Endothelial cell (in vitro differentiated cells): Measurements from ENCODE around the gene TMOD1. TPM values are rescaled to one million over a fixed set of nuclear protein-coding genes. Genes with fewer than 3 reads are reported as not detected.

Experiments used
- DNase-seq: peaks from one replicate; pipeline ENCODE4 v3.0.0; 2021; ENCODE audit warnings: low spot score
- H3K27ac Mint-ChIP-seq: one replicate; pipeline ENCODE4 v1.8.0; 2021; ENCODE audit warnings: mixed read lengths, inconsistent platforms; ENCODE audit not compliant: unreplicated experiment
- H3K27me3 Mint-ChIP-seq: one replicate; pipeline ENCODE4 v1.8.0; 2021; ENCODE audit warnings: mild to moderate bottlenecking, moderate library complexity, mixed read lengths, inconsistent platforms; ENCODE audit not compliant: unreplicated experiment
- H3K36me3 Mint-ChIP-seq: one replicate; pipeline ENCODE4 v1.8.0; 2021; ENCODE audit warnings: mild to moderate bottlenecking, low read depth, mixed read lengths, inconsistent platforms; ENCODE audit not compliant: unreplicated experiment
- H3K4me1 Mint-ChIP-seq: one replicate; pipeline ENCODE4 v1.8.0; 2021; ENCODE audit warnings: mild to moderate bottlenecking, mixed read lengths, inconsistent platforms; ENCODE audit not compliant: unreplicated experiment
- H3K4me3 Mint-ChIP-seq: one replicate; pipeline ENCODE4 v1.8.0; 2021; ENCODE audit warnings: mild to moderate bottlenecking, mixed read lengths, inconsistent platforms; ENCODE audit not compliant: unreplicated experiment
- H3K9me3 Mint-ChIP-seq: one replicate; pipeline ENCODE4 v1.8.0; 2021; ENCODE audit warnings: mixed read lengths, inconsistent platforms; ENCODE audit not compliant: unreplicated experiment
- total RNA-seq: library from RNA; stranded (reverse); fragmentation: NEBNext Ultra II Directional; extraction: Animal tissue kit (Norgen Biotek cat#: 25700); gene quantifications from one replicate; pipeline ENCODE4 v1.2.1, GENCODE V29; 2021; ENCODE audit not compliant: unreplicated experiment
- TF ChIP-seq, protein P1 (sequence below): fragments of 200-600 bp; sonication (generic); IDR thresholded peaks from one replicate; pipeline ENCODE4 v1.5.0; 2021; ENCODE audit warnings: antibody characterized with exemption; ENCODE audit not compliant: unreplicated experiment

TMOD1 gene
- total RNA-seq, 1 donor from 2014 or later = 0.41 TPM

DNA sequence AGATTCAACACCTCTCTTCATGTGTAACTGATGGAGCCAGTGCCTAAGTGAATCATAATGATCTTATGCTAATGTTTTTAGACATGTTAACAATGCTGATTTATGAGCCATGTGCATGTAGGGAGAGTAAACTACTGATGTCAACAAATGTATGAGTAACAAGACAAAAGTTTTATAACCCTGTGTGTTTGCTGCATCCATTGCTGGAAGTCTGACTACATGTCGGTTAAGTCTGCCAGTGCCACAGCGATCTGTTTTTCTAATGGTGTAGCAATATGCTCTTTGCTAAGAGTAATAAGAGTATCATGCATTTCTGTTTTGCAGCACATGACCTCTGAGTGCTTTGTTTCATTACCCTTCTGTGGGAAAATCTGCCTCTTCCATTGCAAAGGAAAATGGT, 26.4 kb upstream of the TMOD1 start:
- Mint-ChIP-seq H3K36me3 (no peaks in the 10 kb centered on the region), H3K4me1 (peaks cover 9% of the 10 kb centered on the region), H3K4me3 (no peak overlapping the region), H3K9me3 (no peaks in the 10 kb centered on the region), H3K27ac (no peak overlapping the region), H3K27me3 (no peaks in the 10 kb centered on the region)
- TF ChIP-seq, protein P1, sequence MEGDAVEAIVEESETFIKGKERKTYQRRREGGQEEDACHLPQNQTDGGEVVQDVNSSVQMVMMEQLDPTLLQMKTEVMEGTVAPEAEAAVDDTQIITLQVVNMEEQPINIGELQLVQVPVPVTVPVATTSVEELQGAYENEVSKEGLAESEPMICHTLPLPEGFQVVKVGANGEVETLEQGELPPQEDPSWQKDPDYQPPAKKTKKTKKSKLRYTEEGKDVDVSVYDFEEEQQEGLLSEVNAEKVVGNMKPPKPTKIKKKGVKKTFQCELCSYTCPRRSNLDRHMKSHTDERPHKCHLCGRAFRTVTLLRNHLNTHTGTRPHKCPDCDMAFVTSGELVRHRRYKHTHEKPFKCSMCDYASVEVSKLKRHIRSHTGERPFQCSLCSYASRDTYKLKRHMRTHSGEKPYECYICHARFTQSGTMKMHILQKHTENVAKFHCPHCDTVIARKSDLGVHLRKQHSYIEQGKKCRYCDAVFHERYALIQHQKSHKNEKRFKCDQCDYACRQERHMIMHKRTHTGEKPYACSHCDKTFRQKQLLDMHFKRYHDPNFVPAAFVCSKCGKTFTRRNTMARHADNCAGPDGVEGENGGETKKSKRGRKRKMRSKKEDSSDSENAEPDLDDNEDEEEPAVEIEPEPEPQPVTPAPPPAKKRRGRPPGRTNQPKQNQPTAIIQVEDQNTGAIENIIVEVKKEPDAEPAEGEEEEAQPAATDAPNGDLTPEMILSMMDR = no peak
- no peak for DNase-seq

DNA sequence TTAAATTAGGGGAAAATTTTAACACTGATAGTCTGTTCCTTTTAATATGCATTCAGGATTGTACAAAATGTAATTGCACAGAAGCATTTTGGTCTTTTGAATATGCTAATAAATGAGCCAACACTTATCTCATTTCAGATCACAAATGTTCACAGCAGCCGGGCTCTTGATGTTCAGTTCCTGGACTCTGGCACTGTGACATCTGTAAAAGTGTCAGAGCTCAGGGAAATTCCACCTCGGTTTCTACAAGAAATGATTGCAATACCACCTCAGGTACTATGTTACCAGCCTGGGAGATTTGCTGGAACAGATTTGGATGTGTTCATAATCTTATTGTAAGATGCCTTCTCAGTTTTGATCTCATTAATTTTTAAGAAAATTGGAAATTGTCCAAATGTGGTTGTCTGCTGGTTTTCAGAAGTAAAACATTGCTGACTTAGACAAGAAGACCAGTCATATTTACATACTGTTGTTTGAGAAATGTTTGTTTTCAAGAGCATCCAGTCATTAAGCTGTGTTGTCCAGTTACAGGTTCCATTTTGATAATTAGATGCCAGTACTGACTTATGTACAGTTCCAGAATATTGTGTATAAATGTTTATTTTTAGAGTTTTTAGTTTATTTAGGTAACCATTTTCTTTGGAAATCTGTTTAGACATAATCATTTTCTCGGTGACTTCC, 23.0 kb upstream of the TMOD1 start:
- no peak overlapping the region for H3K27ac Mint-ChIP-seq
- TF ChIP-seq, protein P1 = no peak
- no peaks in the 10 kb centered on the region for H3K27me3 Mint-ChIP-seq
- H3K36me3 Mint-ChIP-seq = no peaks in the 10 kb centered on the region
- peaks cover 20% of the 10 kb centered on the region for H3K4me1 Mint-ChIP-seq
- no peak overlapping the region for H3K4me3 Mint-ChIP-seq
- H3K9me3 Mint-ChIP-seq = no peaks in the 10 kb centered on the region
- DNase-seq = no peak

- no peak for DNase-seq
- Mint-ChIP-seq H3K36me3 (no peaks in the 10 kb centered on the region), H3K27ac (no peak overlapping the region)
Measured at GRCh38 chr9:97479496-97480159, 21.8 kb upstream of the TMOD1 start.

GRCh38 chr9:97480174-97480573, 21.3 kb upstream of the TMOD1 start:
- Mint-ChIP-seq H3K27ac (peak overlapping the region; percentile 36), H3K4me1 (peaks cover 20% of the 10 kb centered on the region), H3K27me3 (no peaks in the 10 kb centered on the region), H3K9me3 (no peaks in the 10 kb centered on the region), H3K36me3 (no peaks in the 10 kb centered on the region), H3K4me3 (no peak overlapping the region)
- no peak for DNase-seq
- TF ChIP-seq, protein P1 = no peak

More at GRCh38 chr9:97479496-97480159, 21.8 kb upstream of the TMOD1 start:
- peaks cover 20% of the 10 kb centered on the region for H3K4me1 Mint-ChIP-seq
- no peaks in the 10 kb centered on the region for H3K9me3 Mint-ChIP-seq
- no peaks in the 10 kb centered on the region for H3K27me3 Mint-ChIP-seq
- H3K4me3 Mint-ChIP-seq = no peak overlapping the region
- TF ChIP-seq, protein P1 = no peak

DNA sequence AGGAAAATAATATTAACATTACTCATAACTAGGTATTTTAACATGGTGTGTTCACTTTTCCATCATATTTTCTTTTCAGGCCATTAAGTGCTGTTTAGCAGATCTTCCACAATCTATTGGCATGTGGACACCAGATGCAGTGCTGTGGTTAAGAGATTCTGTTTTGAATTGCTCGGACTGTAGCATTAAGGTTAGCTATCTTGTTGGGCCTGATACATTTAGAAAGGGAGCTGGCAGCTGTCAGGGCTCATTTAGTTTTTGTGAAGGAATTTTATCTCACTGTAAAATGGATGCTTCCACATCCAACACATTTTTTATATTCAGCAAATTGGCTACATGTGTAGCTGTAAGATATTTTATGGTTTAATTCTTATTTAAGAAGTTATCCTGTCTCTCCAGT, 20.7 kb upstream of the TMOD1 start:
- no peaks in the 10 kb centered on the region for H3K36me3 Mint-ChIP-seq
- DNase-seq = no peak
- peaks cover 20% of the 10 kb centered on the region for H3K4me1 Mint-ChIP-seq
- no peak overlapping the region for H3K27ac Mint-ChIP-seq
- TF ChIP-seq, protein P1 = no peak
- no peaks in the 10 kb centered on the region for H3K9me3 Mint-ChIP-seq
- no peaks in the 10 kb centered on the region for H3K27me3 Mint-ChIP-seq
- no peak overlapping the region for H3K4me3 Mint-ChIP-seq
